GM12872 (cell line): Measurements from ENCODE around the gene KLHL13.

Experiments
- CTCF ChIP-seq: IDR thresholded peaks from 3 replicates; pipeline ENCODE4 v1.5.1; 2011; ENCODE audit warnings: low read depth, mild to moderate bottlenecking, low read length, moderate library complexity; ENCODE audit not compliant: insufficient read depth

Gene KLHL13

GRCh38 chrX:117998171-117998570, 118.4 kb downstream of the KLHL13 start:
- TF ChIP-seq CTCF, result no peak

- peak; percentile 27; the same call in 1 of the 3 replicates for TF ChIP-seq CTCF
Measured at GRCh38 chrX:117996918-117997480, 119.6 kb downstream of the KLHL13 start.

GRCh38 chrX:117996408-117996807, 120.2 kb downstream of the KLHL13 start:
- no peak for TF ChIP-seq CTCF

GRCh38 chrX:117995378-117995777, 121.2 kb downstream of the KLHL13 start:
- TF ChIP-seq CTCF, result no peak

- no peak for TF ChIP-seq CTCF
Measured at GRCh38 chrX:117992192-117992723, 124.4 kb downstream of the KLHL13 start.

- TF ChIP-seq CTCF, result no peak
Measured at GRCh38 chrX:117990438-117990837, 126.2 kb downstream of the KLHL13 start.

- TF ChIP-seq CTCF, result no peak
Measured at GRCh38 chrX:117989512-117989911, 127.1 kb downstream of the KLHL13 start.

- no peak for TF ChIP-seq CTCF
Measured at GRCh38 chrX:117987373-117987772, 129.2 kb downstream of the KLHL13 start.
